Choroid plexus epithelial cell (primary cell): ENCODE results near the gene IFNL3.

Source experiments
- DNase-seq: peaks from one replicate; pipeline ENCODE4 v3.0.0-alpha.2; 2010; ENCODE audit warnings: low read depth
- H3K4me3 ChIP-seq: 2 replicates; pipeline ENCODE4 v1.5.1; 2011; ENCODE audit warnings: low read depth, mild to moderate bottlenecking, control low read depth, low read length, moderate library complexity
- CTCF ChIP-seq: conservative IDR thresholded peaks from 2 replicates; pipeline ENCODE4 v1.5.1; 2011; ENCODE audit warnings: low read depth, mild to moderate bottlenecking, control low read depth, inconsistent platforms, low read length, moderate library complexity

Gene IFNL3

GRCh38 chr19:39238944-39239343, 5.9 kb downstream of the IFNL3 start:
- no peak overlapping the region for H3K4me3 ChIP-seq
- DNase-seq: no peak
- no peak for TF ChIP-seq CTCF

- DNase-seq: no peak
- TF ChIP-seq CTCF: no peak
- H3K4me3 ChIP-seq: no peak overlapping the region
These were observed 6.6 kb downstream of the IFNL3 start for GRCh38 chr19:39238209-39238608.

DNA sequence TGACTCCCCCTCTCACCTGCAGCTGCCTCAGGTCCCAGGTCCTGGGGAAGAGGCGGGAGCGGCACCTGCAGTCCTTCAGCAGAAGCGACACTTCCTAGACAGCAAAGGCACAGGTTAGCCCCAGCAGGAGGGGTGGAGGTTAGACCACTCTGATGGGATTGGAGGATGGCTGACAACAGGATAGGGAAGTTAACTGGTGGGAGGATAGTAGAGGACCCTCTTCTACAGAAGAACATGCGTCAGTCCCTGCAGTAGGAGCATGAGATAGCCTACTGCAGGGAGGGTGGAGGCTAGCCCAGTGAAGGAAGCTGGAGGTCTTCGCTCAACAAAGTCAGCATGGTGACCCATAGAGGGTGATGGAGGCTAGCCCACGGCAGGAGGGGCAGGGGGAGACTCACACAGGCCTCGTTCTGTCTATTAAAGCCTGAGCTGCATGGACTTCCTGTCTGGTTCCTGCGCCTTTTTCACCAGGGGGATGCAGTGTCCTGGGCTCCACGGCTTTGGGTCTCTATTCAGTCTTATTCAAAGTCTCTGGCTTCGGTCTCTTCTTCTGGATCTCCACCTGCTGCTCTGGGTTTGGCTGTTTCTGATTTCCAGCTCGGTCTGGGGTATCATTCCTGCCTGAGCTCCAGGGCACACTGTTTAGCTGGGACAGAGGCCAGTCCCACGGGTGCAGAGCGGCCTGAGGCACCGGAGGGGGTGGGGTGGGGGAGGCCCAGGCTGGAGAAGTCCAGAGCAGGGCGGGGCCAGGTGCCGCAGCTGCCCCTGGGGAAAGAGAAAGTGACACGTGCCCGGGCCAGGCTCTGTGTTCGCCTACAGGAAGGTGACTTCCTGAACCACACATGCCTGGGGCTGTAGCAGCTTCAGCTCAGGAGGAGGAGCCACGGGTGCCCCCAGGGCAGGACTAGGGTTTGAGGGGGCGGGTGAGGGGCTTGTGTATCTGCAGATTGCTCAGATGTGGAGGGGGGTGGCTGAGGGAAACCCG, 7.3 kb downstream of the IFNL3 start:
- H3K4me3 ChIP-seq: no peak overlapping the region
- TF ChIP-seq CTCF: no peak
- DNase-seq: no peak

DNA sequence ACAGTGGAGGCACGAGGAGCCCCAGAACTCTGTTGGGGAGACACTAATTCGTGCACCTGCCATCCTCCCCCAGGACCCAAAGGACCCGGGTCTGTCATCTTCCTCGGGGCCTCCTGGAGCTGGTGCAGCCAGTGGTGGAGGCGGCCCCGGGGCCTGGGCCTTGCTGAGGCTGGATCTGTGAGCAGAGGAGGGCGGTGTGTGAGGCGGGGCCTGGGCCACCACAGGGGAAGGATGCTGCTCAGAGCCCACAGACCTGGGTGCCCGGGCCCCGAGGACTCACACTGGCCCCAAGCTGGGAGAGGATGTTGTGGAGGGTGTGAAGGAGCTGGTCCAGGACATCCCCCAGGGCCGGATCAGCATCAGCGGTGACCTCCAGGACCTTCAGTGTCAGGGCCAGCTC, 8.3 kb downstream of the IFNL3 start:
- H3K4me3 ChIP-seq: no peak overlapping the region
- TF ChIP-seq CTCF: no peak
- DNase-seq: no peak

- DNase-seq: no peak
- H3K4me3 ChIP-seq: no peak overlapping the region
- no peak for TF ChIP-seq CTCF
These were observed 12.1 kb downstream of the IFNL3 start for GRCh38 chr19:39232708-39233107.

GRCh38 chr19:39230096-39230764, 14.6 kb downstream of the IFNL3 start:
- DNase-seq: no peak
- H3K4me3 ChIP-seq: no peak overlapping the region
- TF ChIP-seq CTCF: no peak
